HG03432 (cell line): ENCODE results near the gene CMTM7.

Experiments used
- ATAC-seq: cut with Tn5 transposase; IDR thresholded peaks from one replicate; pipeline ENCODE4 v1.9.1; 2021; ENCODE audit warnings: mild to moderate bottlenecking, moderate library complexity; ENCODE audit not compliant: unreplicated experiment

The CMTM7 gene

GRCh38 chr3:32434206-32434605, 42.6 kb downstream of the CMTM7 start:
- ATAC-seq = no peak

- no peak for ATAC-seq
Observed at GRCh38 chr3:32435911-32436815, 44.5 kb downstream of the CMTM7 start.

GRCh38 chr3:32436816-32437189, 45.1 kb downstream of the CMTM7 start:
- ATAC-seq = peak; percentile 34

DNA sequence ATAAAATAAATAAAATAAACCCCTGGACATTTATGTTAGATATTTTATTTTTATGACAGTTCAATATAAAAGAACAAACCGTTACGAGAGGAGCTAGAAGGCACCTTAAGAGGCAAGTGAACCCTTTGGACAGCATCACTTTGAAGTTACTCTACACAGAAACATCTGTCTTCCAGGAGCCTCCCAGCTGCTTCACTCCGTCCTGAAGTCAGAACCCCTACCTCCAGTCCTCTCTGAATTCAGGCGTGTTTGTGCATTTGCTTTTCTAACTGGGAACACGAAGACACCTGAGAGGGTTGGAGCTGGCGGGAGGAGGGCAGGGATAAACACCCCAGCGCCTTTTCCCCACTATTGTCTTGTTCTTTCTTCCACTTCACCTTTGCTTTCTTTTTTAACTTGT, 46.2 kb downstream of the CMTM7 start:
- ATAC-seq = no peak

- peak; percentile 91 for ATAC-seq
Observed at GRCh38 chr3:32438596-32439344, 47.1 kb downstream of the CMTM7 start.

DNA sequence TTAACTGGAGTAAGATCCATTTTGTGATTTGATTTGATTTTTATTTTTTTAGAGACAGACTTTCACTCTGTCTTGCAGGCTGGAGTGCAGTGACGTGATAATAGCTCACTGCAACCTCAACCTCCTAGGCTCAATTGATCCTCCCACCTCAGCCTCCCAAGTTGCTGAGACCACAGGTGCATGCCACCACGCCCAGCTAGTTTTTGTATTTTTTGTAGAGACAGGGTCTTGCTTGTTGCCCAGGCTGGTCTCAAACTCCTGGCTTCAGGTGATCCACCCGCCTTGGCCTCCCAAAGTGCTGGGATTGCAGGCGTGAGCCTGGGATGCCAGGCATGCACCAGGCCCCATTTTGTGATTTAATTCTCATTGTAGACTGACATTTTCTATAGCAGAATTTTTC, 47.8 kb downstream of the CMTM7 start:
- peak; percentile 32 for ATAC-seq

DNA sequence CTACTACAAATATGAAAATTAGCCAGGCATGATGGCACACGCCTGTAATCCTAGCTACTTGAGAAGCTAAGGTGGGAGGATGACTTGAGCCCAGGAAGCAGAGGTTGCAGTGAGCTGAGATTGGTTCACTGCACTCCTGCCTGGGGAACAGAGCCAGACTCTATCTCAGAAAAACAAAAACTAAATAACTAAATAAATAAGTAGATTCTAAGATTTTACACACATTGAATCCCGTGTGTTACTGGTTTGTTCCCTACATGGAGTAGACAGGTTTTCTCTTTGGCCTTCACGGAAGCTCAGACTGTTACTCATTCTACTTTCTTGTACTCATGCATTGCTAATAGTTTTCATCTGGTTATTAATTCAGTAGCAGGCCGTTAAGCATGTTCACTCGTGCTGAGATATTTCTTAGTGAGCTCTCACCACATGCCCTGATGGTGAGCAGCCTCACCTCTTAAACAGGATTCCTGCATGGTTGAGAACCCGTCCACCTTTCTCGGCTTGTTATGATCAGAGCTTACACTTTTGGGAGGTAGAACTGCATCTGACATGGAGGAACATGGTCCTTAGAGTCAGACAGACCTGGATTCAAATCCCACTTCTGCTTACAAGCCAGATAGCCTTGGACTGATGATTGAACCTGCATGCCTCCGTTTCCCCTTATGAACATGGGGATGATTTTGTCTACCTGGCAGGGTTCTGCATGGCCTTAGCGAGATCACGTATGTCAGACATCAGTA, 49.1 kb downstream of the CMTM7 start:
- ATAC-seq = no peak

DNA sequence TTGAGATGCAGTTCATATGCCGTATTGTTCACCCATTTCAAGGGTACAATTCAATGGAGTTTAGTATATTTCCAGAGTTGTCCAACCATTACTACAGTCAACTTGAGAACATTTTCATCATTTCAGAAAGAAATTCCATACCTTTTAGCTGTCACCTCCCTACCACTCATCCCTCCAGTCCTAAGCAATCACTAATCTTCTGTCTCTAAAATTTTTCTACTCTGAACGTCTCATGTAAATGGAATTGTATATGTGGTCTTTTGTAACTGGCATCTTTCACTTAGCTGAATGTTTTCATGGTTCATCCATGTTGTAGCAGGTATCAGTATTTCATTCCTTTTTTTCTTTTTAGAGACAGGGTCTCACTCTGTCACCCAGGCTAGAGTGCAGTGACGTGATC, 51.1 kb downstream of the CMTM7 start:
- no peak for ATAC-seq

- ATAC-seq = no peak
Observed at GRCh38 chr3:32443478-32443877, 51.8 kb downstream of the CMTM7 start.

DNA sequence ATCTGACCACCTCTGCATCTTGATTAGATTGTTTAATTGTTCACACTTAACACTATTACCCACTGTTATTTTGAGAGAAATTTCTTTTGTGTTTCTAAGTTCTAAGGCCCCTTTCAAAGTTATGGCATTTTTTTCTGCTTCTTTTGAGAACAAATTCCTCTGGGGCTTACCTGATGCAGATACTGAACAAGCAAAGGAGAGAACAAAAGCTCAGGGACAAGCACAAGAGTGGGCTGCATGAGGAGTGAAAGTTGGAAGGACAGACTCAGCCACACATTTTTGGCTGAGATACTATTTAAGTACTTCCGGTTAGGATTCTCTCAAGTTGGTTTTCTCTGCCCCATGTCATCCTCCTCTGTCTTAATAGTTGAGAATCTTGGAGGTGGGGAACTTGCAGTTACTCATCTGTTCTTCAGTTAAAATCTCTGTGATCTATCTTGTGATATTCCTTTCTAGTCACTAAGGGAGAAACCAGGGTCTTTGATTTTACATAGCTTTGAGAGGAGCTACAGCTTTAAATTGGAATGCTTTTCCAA, 56.3 kb downstream of the CMTM7 start:
- no peak for ATAC-seq

GRCh38 chr3:32448686-32449474, 57.2 kb downstream of the CMTM7 start:
- ATAC-seq = no peak

DNA sequence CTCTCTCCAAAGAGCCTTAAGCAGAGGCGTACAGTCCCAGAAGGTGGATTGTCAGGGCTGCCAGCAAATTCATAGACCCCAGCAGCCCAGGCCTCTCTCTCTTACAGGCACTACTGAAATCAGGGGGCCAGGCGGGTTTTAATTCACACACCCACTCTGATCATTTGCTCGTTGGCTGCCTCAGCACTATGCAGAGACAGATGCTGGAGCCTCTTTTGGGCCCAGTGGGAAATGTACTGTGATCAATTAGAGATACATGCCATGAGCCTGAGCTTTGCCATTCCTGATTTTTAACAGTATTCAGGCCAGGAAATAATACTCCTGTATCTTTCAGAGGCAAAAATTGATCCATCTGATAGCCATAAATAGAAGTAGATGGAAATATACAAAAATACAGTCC, 58.0 kb downstream of the CMTM7 start:
- no peak for ATAC-seq

GRCh38 chr3:32450426-32450825, 58.8 kb downstream of the CMTM7 start:
- no peak for ATAC-seq

GRCh38 chr3:32450992-32451659, 59.5 kb downstream of the CMTM7 start:
- no peak for ATAC-seq

DNA sequence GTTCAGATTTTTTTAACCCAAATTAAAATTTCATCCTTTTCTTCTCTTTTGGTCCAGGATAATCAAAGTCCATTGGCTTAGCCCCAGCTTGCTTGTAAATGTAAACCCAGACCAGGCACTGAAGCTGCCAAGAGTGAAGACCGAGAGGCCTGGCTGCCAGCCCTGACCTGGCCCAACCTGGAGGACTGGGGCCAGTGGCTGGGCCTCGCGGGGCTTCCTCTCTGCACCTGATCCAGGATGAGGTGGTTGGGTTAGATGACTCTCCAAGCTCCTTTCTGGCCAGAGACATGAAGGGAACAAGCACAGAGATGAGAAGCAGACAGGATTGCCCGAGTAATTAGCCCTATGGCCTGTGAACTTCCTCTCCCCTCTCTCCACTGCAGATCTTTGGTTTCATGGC, 60.4 kb downstream of the CMTM7 start:
- ATAC-seq = no peak

DNA sequence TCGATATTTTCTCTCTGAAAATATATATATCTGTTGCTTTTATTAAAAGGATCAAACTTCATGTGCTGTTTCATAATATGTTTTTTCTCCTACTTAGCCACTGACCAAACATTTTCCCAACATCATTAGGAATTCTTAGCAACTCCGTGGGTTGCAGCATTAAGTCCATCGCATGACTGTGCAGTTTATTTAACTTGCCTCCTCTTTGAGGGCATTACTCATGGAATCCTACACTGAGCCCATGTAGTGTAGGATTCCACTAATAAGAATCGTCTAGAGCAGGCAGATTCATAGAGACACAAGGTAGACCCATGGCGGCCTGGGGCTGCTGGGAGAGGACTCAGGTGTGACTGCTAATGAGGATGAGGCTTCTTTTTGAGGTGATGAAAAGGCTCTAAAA, 61.7 kb downstream of the CMTM7 start:
- ATAC-seq = no peak

- ATAC-seq = no peak
Observed at GRCh38 chr3:32454111-32454510, 62.5 kb downstream of the CMTM7 start.

GRCh38 chr3:32454731-32455608, 63.3 kb downstream of the CMTM7 start:
- ATAC-seq = no peak
